ENCODE results near the gene ZNF710. TPM values are rescaled to one million over a fixed set of nuclear protein-coding genes. Genes with fewer than 3 reads are reported as not detected.

Gene ZNF710
- polyA plus RNA-seq, 1 of the 3 experiments (the other 2 are of a cell fraction), result 2.7 TPM

GRCh38 chr15:90024406-90024805 is 23.3 kb downstream of the ZNF710 start (continued):
- TF ChIP-seq REST (IDR thresholded peaks at IDR 0.05; ENCODE audit: low read depth, low read length) (no peak), FOSL2 (IDR thresholded peaks at IDR 0.05; ENCODE audit: borderline replicate concordance, low read depth) (no peak), NRF1 (IDR thresholded peaks at IDR 0.05; ENCODE audit: low read depth, low read length) (no peak), USF1 (IDR thresholded peaks at IDR 0.05; ENCODE audit: borderline replicate concordance, low read depth) (no peak), MXI1 (IDR thresholded peaks at IDR 0.05; ENCODE audit: low read depth, low read length) (no peak), SMC3 (IDR thresholded peaks at IDR 0.05; ENCODE audit: low read depth, low read length) (no peak), IRF3 (IDR thresholded peaks at IDR 0.05; ENCODE audit: low read depth, low read length) (no peak), EP300 (IDR thresholded peaks at IDR 0.05; ENCODE audit: borderline replicate concordance in 1 of 2, low read depth in 1 of 2, low read length in 1 of 2) (no peak), JUND (IDR thresholded peaks at IDR 0.05) (no peak), FOXM1 (IDR thresholded peaks at IDR 0.05; ENCODE audit: low read depth) (no peak), ELF1 (IDR thresholded peaks at IDR 0.05) (no peak)

GRCh38 chr15:90025489-90026033 is 24.4 kb downstream of the ZNF710 start:
- H3K9me2 ChIP-seq, result no peaks in the 10 kb centered on the region
- no peaks in the 10 kb centered on the region; the same call in 1 of the 2 replicates for H3K79me2 ChIP-seq (ENCODE audit: insufficient read depth)
- H3F3A ChIP-seq (replicated peaks; ENCODE audit: insufficient read depth), result no peaks in the 10 kb centered on the region
- H3K27me3 ChIP-seq (ENCODE audit: insufficient read depth), result no peaks in the 10 kb centered on the region
- ChIA-PET POLR2A (no interaction called here), CTCF (interaction anchor here (1.1 kb wide), 1 partner anchor 18 kb away, joined by 4 read pairs; no protein-coding TSS in a partner anchor)
- no peak overlapping the region for H2AFZ ChIP-seq (ENCODE audit: low read depth)
- 86% methylated on average over 2 of the region's 2 CpGs for WGBS (ENCODE audit: low lambda C conversion rate)
- no peak for DNase-seq
- H3K36me3 ChIP-seq (replicated peaks in 1 of 2; ENCODE audit: control insufficient read depth in 1 of 2, insufficient read depth in 2 of 2, low read length in 1 of 2), result peaks cover 0 to 5% of the 10 kb centered on the region in 2 experiments
- H4K20me1 ChIP-seq (ENCODE audit: insufficient read depth), result no peaks in the 10 kb centered on the region
- no peak overlapping the region for H3K27ac ChIP-seq (ENCODE audit: low read depth in 2 of 2, low read length in 1 of 2)
- H3K9me3 ChIP-seq, result no peaks in the 10 kb centered on the region
- no peak overlapping the region for H3K4me3 ChIP-seq (ENCODE audit: low read depth in 2 of 2, low read length in 1 of 2)
- no peaks in the 10 kb centered on the region for H3K4me1 ChIP-seq (ENCODE audit: control insufficient read depth in 1 of 2, insufficient read depth in 2 of 2, low read depth in 1 of 2, low read length in 1 of 2)
- no peak overlapping the region for H3K4me2 ChIP-seq
- H3K9ac ChIP-seq, result no peak overlapping the region
- TF ChIP-seq MEF2A (IDR thresholded peaks at IDR 0.05; ENCODE audit: borderline replicate concordance, low read depth), result no peak
- no peak for TF ChIP-seq JUND (IDR thresholded peaks at IDR 0.05)
- TF ChIP-seq FOXM1 (IDR thresholded peaks at IDR 0.05; ENCODE audit: low read depth), result no peak
- TF ChIP-seq YY1 (IDR thresholded peaks at IDR 0.05; ENCODE audit: low read depth), result no peak
- no peak for TF ChIP-seq NFIC (IDR thresholded peaks at IDR 0.05; ENCODE audit: borderline replicate concordance)
- TF ChIP-seq ELF1 (IDR thresholded peaks at IDR 0.05), result no peak
- no peak for TF ChIP-seq RFX5 (IDR thresholded peaks at IDR 0.05; ENCODE audit: low read length)
- TF ChIP-seq MAX (IDR thresholded peaks at IDR 0.05; ENCODE audit: low read depth), result no peak
- no peak for TF ChIP-seq NRF1 (IDR thresholded peaks at IDR 0.05; ENCODE audit: low read depth, low read length)
- no peak for TF ChIP-seq SMC3 (IDR thresholded peaks at IDR 0.05; ENCODE audit: low read depth, low read length)
- TF ChIP-seq REST (IDR thresholded peaks at IDR 0.05; ENCODE audit: low read depth, low read length), result no peak
- TF ChIP-seq FOXJ3 (CRISPR knock-in tag; IDR thresholded peaks at IDR 0.05), result no peak
- TF ChIP-seq TCF12 (IDR thresholded peaks at IDR 0.05), result no peak
- no peak for TF ChIP-seq RCOR1 (IDR thresholded peaks at IDR 0.05; ENCODE audit: low read length)
- TF ChIP-seq RAD21 (IDR thresholded peaks at IDR 0.05; ENCODE audit: low read length), result no peak
